Muscle of back (tissue), 11 donors: Measurements from ENCODE around the gene LYZ. TPM values are rescaled to one million over a fixed set of nuclear protein-coding genes. Genes with fewer than 3 reads are reported as not detected.

Experiments used
- DNase-seq, 3 donors: peaks; one replicate each; pipeline versions ENCODE4 v3.0.0 to v3.0.0-alpha.2; 2013
- polyA plus RNA-seq, 10 donors: library from polyadenylated mRNA; unstranded; fragments of 120-200 nt; gene quantifications; one replicate each; pipeline ENCODE4 v1.2.1, GENCODE V29; 2013; ENCODE audit not compliant: insufficient read length in 10 of 10

The LYZ gene
- polyA plus RNA-seq, 10 donors, result 7.5 to 73.9 (median 30.0) TPM

- no peak for DNase-seq
These were observed 9.9 kb upstream of the LYZ start for GRCh38 chr12:69338120-69338859.

- no peak for DNase-seq
These were observed 9.2 kb upstream of the LYZ start for GRCh38 chr12:69338936-69339335.

- no peak for DNase-seq
These were observed 8.2 kb upstream of the LYZ start for GRCh38 chr12:69339999-69340398.

GRCh38 chr12:69341328-69341727 is 6.9 kb upstream of the LYZ start:
- no peak for DNase-seq

GRCh38 chr12:69342421-69342820 is 5.8 kb upstream of the LYZ start:
- no peak for DNase-seq

- no peak for DNase-seq
These were observed 4.8 kb upstream of the LYZ start for GRCh38 chr12:69343357-69343756.

- no peak for DNase-seq
These were observed 4.1 kb upstream of the LYZ start for GRCh38 chr12:69343885-69344612.

GRCh38 chr12:69345077-69345476 is 3.1 kb upstream of the LYZ start:
- no peak for DNase-seq

- no peak for DNase-seq
These were observed 2.4 kb upstream of the LYZ start for GRCh38 chr12:69345742-69346141.

- no peak for DNase-seq
These were observed 1.9 kb downstream of the LYZ start for GRCh38 chr12:69350002-69350626.

- DNase-seq, result no peak
These were observed 2.6 kb downstream of the LYZ start for GRCh38 chr12:69350777-69351176.

- DNase-seq, result no peak
These were observed 3.5 kb downstream of the LYZ start for GRCh38 chr12:69351462-69352236.

- no peak for DNase-seq
These were observed 4.7 kb downstream of the LYZ start for GRCh38 chr12:69352904-69353303.

GRCh38 chr12:69354172-69354555 is 6.0 kb downstream of the LYZ start:
- no peak for DNase-seq

GRCh38 chr12:69354556-69355187 is 6.5 kb downstream of the LYZ start:
- no peak for DNase-seq

- no peak for DNase-seq
These were observed 7.3 kb downstream of the LYZ start for GRCh38 chr12:69355363-69356028.

GRCh38 chr12:69359531-69360347 is 11.6 kb downstream of the LYZ start, which contains the start of gene YEATS4:
Gene YEATS4, plus strand, starts transcription at chr12:69359743. Its CDS starts 230 bp downstream, at chr12:69359973.
- DNase-seq, result peak; percentile 88 to 96 (median 94)

GRCh38 chr12:69360348-69360672 is 12.1 kb downstream of the LYZ start:
- no peak for DNase-seq

- no peak for DNase-seq
These were observed 18.6 kb downstream of the LYZ start for GRCh38 chr12:69366796-69367195.

GRCh38 chr12:69368171-69368570 is 20.0 kb downstream of the LYZ start:
- no peak for DNase-seq
